ENCODE data around the gene CRABP2. TPM values are rescaled to one million over a fixed set of nuclear protein-coding genes. Genes with fewer than 3 reads are reported as not detected.

Gene CRABP2
- polyA plus RNA-seq, 2 of the 4 experiments (the other 2 are of a cell fraction) = 1.7 to 15.6 TPM

DNA sequence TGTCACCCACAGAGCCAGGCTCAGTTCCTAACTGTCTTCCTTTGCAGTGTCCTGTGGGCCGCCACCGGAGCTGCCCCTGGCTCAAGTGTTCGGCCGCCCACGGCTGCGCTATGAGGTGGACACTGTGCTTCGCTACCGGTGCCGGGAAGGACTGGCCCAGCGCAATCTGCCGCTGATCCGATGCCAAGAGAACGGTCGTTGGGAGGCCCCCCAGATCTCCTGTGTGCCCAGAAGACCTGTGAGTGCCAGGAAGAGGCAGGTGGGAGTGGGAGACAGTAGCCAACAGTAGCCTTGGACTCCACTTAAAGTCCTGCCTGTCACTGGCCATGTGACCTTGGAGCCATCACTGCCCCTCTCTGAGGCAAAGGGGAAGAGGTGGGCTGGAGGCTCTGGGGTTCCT is 46.9 kb downstream of the CRABP2 start:
- H3K4me3 ChIP-seq = no peak overlapping the region
- peaks cover 48% of the 10 kb centered on the region for H3K4me1 ChIP-seq
- ATAC-seq = no peak
- ChIA-PET CTCF (interaction anchor here (0.9 to 15.2 kb wide), 22 partner anchors 9 to 281 kb away, joined by 3 to 402 read pairs (median 4); partner anchors contain the start of genes BCAN, HAPLN2 and NES), POLR2A (no interaction called here)
- no peak overlapping the region for H3K27ac ChIP-seq
- no peak for DNase-seq (ENCODE audit: low read depth in 1 of 2, low spot score in 1 of 2)
- H3K4me2 ChIP-seq = no peak overlapping the region; the same call in 2 of the 3 replicates
- WGBS (ENCODE audit: missing lambda C conversion rate) = 87% methylated on average over 8 of the region's 14 CpGs
- no peaks in the 10 kb centered on the region for H3K9me3 ChIP-seq
- FAIRE-seq = no peak
- no peak for TF ChIP-seq HOXB5 (CRISPR knock-in tag; IDR thresholded peaks at IDR 0.05)
- TF ChIP-seq TP53 (CRISPR knock-in tag; IDR thresholded peaks at IDR 0.05) = no peak
- TF ChIP-seq TFCP2L1 (CRISPR knock-in tag; IDR thresholded peaks at IDR 0.05) = no peak
- TF ChIP-seq ATOH8 (CRISPR knock-in tag; IDR thresholded peaks at IDR 0.05; ENCODE audit: low read depth) = no peak
- TF ChIP-seq NPAS2 (CRISPR knock-in tag; IDR thresholded peaks at IDR 0.05; ENCODE audit: borderline replicate concordance) = no peak
- TF ChIP-seq MAFK (IDR thresholded peaks at IDR 0.05; ENCODE audit: partially characterized antibody) = no peak
- TF ChIP-seq EHF (CRISPR knock-in tag; IDR thresholded peaks at IDR 0.05) = no peak
- TF ChIP-seq SREBF2 (IDR thresholded peaks at IDR 0.05) = no peak
- TF ChIP-seq BHLHE40 (IDR thresholded peaks at IDR 0.05; ENCODE audit: low read depth, low read length) = no peak
- no peak for TF ChIP-seq HOXB13 (CRISPR knock-in tag; IDR thresholded peaks at IDR 0.05; ENCODE audit: low read depth)
- TF ChIP-seq RFX5 (IDR thresholded peaks at IDR 0.05) = no peak

DNA sequence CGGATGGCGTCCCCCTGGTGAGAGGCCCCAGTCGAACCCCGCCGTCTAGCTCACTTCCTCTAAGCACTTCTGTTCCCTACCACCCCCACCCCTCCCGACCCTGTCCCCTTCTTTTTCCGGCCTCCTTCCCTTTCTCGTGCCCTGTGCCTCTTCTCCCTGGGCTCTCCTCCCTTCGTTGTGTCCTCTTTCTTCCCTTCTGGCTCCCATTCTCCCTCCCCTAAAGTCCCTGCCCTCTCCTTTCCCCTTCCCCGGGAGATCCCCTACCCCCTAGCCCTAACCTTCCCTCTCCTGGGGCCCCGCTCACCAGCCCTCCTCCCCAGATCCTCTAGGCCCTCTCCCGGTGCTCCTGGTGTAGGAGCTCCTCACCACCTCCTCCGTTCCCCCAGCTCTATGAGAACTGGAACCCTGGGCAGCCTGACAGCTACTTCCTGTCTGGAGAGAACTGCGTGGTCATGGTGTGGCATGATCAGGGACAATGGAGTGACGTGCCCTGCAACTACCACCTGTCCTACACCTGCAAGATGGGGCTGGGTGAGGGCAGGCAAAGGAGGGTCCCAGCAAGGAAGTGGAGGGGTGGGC is 47.6 kb downstream of the CRABP2 start:
- CTCF ChIA-PET = interaction anchor here (0.6 to 15.2 kb wide), 25 partner anchors 9 to 369 kb away, joined by 3 to 402 read pairs (median 4); partner anchors contain the start of genes BCAN, HAPLN2 and NES
- no peaks in the 10 kb centered on the region for H3K9me3 ChIP-seq
- peak overlapping the region in 1 of 2 experiments; percentile 62; a peak in 2 of 6 replicates for H3K27ac ChIP-seq
- TF ChIP-seq RAD21 (conservative IDR thresholded peaks at IDR 0.05 in 1 of 2, IDR thresholded peaks at IDR 0.05 in 1 of 2) (0 out of 5 replicates have a peak, but pooled peaks of 1 of the 2 experiments have one; percentile 6), FOSL2 (IDR thresholded peaks at IDR 0.05) (no peak), FOSL2 (CRISPR knock-in tag; IDR thresholded peaks at IDR 0.05) (no peak), HOXB5 (CRISPR knock-in tag; IDR thresholded peaks at IDR 0.05) (no peak), CBX2 (IDR thresholded peaks at IDR 0.05; ENCODE audit: borderline replicate concordance, low read depth) (no peak)
- TF ChIP-seq, protein P1, sequence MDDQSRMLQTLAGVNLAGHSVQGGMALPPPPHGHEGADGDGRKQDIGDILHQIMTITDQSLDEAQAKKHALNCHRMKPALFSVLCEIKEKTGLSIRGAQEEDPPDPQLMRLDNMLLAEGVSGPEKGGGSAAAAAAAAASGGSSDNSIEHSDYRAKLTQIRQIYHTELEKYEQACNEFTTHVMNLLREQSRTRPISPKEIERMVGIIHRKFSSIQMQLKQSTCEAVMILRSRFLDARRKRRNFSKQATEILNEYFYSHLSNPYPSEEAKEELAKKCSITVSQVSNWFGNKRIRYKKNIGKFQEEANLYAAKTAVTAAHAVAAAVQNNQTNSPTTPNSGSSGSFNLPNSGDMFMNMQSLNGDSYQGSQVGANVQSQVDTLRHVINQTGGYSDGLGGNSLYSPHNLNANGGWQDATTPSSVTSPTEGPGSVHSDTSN (IDR thresholded peaks at IDR 0.05) = no peak
- TF ChIP-seq, protein P2, sequence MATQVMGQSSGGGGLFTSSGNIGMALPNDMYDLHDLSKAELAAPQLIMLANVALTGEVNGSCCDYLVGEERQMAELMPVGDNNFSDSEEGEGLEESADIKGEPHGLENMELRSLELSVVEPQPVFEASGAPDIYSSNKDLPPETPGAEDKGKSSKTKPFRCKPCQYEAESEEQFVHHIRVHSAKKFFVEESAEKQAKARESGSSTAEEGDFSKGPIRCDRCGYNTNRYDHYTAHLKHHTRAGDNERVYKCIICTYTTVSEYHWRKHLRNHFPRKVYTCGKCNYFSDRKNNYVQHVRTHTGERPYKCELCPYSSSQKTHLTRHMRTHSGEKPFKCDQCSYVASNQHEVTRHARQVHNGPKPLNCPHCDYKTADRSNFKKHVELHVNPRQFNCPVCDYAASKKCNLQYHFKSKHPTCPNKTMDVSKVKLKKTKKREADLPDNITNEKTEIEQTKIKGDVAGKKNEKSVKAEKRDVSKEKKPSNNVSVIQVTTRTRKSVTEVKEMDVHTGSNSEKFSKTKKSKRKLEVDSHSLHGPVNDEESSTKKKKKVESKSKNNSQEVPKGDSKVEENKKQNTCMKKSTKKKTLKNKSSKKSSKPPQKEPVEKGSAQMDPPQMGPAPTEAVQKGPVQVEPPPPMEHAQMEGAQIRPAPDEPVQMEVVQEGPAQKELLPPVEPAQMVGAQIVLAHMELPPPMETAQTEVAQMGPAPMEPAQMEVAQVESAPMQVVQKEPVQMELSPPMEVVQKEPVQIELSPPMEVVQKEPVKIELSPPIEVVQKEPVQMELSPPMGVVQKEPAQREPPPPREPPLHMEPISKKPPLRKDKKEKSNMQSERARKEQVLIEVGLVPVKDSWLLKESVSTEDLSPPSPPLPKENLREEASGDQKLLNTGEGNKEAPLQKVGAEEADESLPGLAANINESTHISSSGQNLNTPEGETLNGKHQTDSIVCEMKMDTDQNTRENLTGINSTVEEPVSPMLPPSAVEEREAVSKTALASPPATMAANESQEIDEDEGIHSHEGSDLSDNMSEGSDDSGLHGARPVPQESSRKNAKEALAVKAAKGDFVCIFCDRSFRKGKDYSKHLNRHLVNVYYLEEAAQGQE (IDR thresholded peaks at IDR 0.05) = no peak
- DNase-seq (ENCODE audit: low read depth in 1 of 2, low spot score in 1 of 2) = no peak
- POLR2A ChIA-PET = no interaction called here
- no peak for ATAC-seq
- WGBS (ENCODE audit: missing lambda C conversion rate) = 37% methylated on average over 12 of the region's 15 CpGs
- H3K4me2 ChIP-seq = peak overlapping the region; percentile 55
- no peak for FAIRE-seq
- H3K4me1 ChIP-seq = peaks cover 41% of the 10 kb centered on the region
- 0 out of 3 replicates have a peak overlapping the region, but pooled peaks have one; percentile 7 for H3K4me3 ChIP-seq
